Glomerular endothelial cell (primary cell): Measurements from ENCODE around the gene HEATR9. TPM values are rescaled to one million over a fixed set of nuclear protein-coding genes. Genes with fewer than 3 reads are reported as not detected.

ENCODE experiments used
- DNase-seq: peaks from one replicate; pipeline ENCODE4 v3.0.0-alpha.2; 2011; ENCODE audit warnings: low read depth, low spot score; ENCODE audit errors: extremely low read depth
- total RNA-seq: library from RNA; depleted of rRNA; stranded (reverse); fragments of >200 nt; gene quantifications from 2 replicates; pipeline ENCODE4 v1.2.3, GENCODE V29; 2015

HEATR9 gene
- total RNA-seq, 1 donor from 2014 or later: not detected

DNA sequence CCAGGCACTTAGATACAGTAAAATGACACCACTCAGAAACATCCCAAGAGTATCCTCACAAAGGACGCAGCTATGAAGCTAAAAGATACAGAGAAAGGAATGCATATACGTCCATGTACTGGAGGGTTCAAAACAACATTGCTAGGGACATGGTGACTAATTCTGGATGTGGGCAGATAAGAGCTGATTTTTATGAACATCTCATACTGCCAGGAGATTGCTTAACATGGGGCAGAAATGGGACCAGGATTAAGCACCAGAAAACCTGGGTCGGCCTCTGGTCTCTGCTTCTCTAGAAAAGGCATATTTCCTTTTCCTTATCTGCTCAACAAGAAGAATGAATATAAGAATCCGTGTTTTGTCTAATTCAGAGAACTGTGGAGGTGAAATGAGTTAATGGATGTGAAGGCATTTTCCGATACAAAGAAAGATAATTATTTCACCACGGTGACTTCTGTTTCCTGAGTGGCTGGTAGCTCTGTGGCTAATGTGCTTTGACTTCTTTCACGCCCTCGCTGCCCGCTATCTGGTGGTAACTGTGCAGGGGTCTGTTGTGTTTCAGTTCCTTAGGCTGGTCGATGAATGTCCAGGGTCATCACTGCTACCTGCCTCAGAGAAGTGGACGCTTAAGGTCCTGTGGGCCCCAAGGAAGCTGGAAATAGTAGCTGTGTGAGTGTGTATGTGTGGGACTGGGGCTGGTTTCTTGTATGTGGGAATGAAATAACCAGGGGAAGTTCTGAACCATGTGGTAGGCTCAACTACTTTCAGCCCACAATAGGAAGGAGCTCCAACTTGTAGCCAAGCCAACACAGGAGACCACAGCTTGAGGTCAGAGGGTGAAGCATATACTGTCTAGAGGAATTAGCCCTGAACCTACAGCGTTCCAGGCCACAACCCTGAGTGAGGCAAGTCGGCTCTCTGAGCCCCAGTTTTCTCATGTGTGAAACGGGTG, 27.2 kb upstream of the HEATR9 start:
- no peak for DNase-seq

- DNase-seq: no peak
Observed at GRCh38 chr17:35894206-35894605, 25.5 kb upstream of the HEATR9 start.

- no peak for DNase-seq
Observed at GRCh38 chr17:35893751-35894150, 25.1 kb upstream of the HEATR9 start.

DNA sequence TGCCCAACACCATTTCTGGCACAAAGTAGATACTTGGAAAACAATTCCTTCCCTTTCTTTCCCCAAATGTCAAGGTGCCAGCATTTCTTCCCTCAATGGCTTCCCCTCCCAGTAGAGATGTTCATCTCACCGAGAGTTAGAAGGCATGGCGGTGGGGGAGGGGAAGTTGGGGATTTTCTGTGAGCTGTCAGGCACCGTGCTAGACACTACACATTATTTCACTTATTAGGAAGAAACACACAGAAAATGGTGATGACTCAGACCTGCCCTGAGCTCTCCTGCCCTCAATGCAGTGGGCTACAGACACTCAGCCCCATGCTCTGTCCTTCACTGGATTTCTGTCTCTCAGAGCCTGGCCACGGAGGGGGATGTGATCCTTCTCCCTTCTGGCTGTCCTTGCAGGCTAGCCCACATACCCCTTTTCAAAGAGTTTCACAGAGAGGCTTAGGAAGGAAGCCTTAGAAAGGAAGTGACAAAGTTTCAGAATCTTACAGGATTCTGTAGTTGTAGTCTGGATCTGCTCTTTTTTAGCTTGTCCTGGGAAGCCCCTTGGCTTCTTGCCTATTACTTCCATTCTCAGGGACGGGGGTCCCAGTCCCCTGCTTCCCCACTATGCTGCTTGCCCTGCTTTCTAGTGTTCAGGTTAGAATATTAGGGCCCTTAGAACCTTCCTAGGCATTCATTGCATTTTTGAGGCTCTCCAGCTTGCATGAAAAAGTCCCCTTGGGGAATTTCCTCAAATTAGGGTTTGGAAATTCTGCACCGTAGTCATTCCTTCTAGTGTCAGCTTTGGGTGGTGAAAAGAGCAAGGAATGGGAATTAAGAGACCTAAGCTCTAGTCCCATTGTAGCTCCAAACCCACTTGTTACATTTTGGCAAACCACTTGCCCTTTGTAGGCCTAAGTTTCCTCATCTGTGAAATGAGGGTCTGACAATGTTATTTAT, 23.7 kb upstream of the HEATR9 start:
- DNase-seq: no peak

DNA sequence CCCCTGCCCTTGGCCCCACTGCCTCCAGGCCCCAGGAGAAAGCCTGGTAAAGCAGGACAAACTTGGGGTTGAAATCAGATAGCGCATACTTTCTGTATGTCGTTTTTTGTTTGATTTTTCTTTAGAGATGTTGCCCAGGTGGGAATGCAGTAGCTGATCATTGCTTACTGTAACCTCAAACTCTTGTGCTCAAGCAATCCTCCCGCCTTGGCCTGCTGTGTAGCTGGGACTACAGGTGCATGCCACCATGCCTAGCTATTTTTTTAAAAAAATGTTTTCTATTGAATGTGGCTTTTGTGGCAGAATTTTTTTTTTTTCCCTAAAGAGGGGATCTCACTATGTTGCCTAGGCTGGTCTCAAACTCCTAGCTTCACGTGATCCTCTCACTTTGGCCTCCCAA, 22.6 kb upstream of the HEATR9 start:
- DNase-seq: no peak

DNA sequence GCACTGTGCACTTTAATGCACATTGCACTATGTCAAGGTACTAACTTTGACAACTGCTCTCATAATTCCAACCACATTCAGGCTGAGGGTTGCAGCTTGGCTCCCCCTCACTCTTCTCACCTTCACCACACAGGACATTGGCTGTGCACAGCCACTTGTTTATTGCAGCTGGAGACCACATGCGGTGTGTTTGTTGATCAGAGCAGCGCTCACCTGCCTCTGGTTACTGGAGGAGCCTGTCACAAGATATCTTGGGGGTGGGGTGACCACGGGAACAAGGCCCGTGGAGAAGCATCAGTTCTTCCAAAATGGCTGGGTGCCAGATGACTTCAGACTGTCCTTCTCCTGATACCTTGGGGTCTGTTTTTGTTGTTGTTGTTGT, 22.1 kb upstream of the HEATR9 start:
- DNase-seq: no peak

- no peak for DNase-seq
Observed at GRCh38 chr17:35889818-35890773, 21.4 kb upstream of the HEATR9 start.

DNA sequence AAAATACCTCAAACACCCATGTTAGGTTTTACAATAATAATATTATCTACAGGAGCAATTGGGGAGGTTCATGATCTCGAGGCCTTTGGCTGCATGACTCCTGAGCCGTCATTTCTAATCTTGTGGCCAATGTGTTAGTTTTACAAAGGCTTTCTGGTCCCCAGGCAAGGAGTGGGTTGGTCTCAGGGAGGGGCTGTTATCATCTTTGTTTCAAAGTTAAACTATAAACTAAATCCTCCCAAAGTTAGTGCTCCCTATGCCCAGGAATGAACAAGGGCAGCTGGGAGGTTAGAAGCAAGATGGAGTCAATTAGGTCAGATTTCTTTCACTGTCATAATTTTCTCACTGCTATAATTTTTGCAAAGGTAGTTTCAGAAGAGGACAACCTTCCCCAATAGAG, 20.6 kb upstream of the HEATR9 start:
- DNase-seq: no peak

GRCh38 chr17:35879773-35880654, 11.3 kb upstream of the HEATR9 start, which contains the start of gene CCL5:
Gene CCL5, minus strand, starts transcription at chr17:35880360.
- DNase-seq: no peak

DNA sequence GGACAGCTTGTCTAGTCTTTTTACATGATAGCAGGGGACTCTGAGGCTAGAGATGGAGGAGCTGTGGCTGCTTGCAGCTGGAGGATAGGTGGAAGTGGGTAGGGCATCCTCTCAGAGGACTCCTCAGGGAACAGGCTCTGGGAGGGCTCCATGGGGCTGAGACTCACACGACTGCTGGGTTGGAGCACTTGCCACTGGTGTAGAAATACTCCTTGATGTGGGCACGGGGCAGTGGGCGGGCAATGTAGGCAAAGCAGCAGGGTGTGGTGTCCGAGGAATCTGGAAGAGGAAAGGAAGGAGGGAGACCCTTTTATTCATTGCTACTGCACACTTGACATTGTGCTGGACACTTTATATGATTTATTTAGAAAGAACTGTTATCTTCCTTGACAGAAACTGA, 9.7 kb upstream of the HEATR9 start:
- DNase-seq: no peak

GRCh38 chr17:35877345-35878029, 8.8 kb upstream of the HEATR9 start:
- no peak for DNase-seq

GRCh38 chr17:35876534-35876933, 7.8 kb upstream of the HEATR9 start:
- no peak for DNase-seq

DNA sequence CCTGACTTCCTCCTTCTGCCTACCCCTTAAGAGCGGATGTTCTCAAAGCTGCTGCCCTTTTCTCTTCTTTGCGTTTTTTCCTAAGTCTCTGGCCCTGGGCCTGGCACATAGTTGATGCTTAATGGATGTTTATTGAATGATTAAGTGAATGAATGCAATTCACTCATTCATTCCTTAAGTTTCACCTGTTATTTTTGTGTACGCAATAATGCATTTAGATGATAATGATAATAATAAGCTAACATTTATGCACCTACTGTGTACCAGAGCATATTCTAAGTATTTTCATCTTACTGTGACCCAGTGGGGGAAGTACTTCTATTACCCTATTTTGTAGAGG, 7.1 kb upstream of the HEATR9 start:
- no peak for DNase-seq

- DNase-seq: no peak
Observed at GRCh38 chr17:35875072-35875799, 6.5 kb upstream of the HEATR9 start.

DNA sequence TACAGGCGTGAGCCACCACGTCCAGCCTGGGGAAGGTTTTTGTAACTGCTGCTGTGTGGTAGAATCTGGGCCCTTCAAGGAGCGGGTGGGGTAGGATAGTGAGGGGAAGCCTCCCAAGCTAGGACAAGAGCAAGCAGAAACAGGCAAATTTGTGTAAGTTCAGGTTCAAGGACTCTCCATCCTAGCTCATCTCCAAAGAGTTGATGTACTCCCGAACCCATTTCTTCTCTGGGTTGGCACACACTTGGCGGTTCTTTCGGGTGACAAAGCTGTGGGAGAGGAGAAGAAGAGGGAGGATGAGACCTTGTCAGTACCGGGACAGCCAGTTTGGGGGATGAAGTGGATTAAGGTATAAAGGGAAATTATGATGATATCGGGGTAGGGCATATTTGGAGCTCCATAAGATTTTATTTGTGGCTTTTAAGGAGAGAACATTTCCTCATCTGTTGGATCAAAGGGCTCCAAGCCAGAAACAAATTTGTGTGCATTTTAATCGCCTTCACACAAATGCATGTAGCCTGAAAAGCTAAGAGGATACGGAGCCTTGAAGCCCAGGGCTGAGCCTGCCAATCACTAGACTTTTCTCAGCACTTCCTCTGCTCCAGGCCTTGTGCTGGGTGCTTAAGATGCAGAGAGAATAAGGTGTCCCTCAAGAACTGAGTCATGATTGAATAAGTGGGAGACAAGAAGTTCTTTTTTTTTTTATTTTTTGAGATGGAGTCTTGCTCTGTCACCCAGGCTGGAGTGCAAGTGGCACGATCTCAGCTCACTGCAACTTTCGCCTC, 3.7 kb upstream of the HEATR9 start:
- no peak for DNase-seq

GRCh38 chr17:35870906-35871819, 2.5 kb upstream of the HEATR9 start:
- DNase-seq: no peak
